K562 (cell line): ENCODE results near the gene B4GALT5. TPM values are rescaled to one million over a fixed set of nuclear protein-coding genes. Genes with fewer than 3 reads are reported as not detected.

ENCODE experiments used
- FOSL1 ChIP-seq: fragments of 200-800 bp; sonication (Bioruptor generic); conservative IDR thresholded peaks from 2 replicates; pipeline ENCODE4 v1.6.1; 2016; ENCODE audit warnings: missing genetic modification characterization, missing compliant biosample characterization
- HDAC3 ChIP-seq: fragments of 450-650 bp; IDR thresholded peaks from 2 replicates; pipeline ENCODE4 v1.6.1; 2018; ENCODE audit warnings: borderline replicate concordance, mild to moderate bottlenecking, moderate library complexity; ENCODE audit not compliant: partially characterized antibody
- NFXL1 ChIP-seq: fragments of 450-650 bp; formaldehyde crosslinking; IDR thresholded peaks from 2 replicates; pipeline ENCODE4 v1.4.0; 2021; ENCODE audit warnings: mild to moderate bottlenecking
- RBM15 ChIP-seq: fragments of 200-400 bp; formaldehyde crosslinking; IDR thresholded peaks from 2 replicates; pipeline ENCODE4 v1.6.1; 2018; ENCODE audit warnings: mild to moderate bottlenecking, low read length, moderate library complexity; ENCODE audit not compliant: insufficient read depth
- RBM25 ChIP-seq: fragments of 200-400 bp; formaldehyde crosslinking; IDR thresholded peaks from 2 replicates; pipeline ENCODE4 v1.6.1; 2018; ENCODE audit warnings: low read length, low read depth, moderate library complexity; ENCODE audit not compliant: severe bottlenecking
- ZNF584 ChIP-seq: fragments of 200-800 bp; sonication (Bioruptor generic); IDR thresholded peaks from 2 replicates; pipeline ENCODE4 v1.6.1; 2016; ENCODE audit warnings: low read depth, mild to moderate bottlenecking, missing genetic modification characterization, missing compliant biosample characterization
- polyA plus RNA-seq, 8 experiments: library from polyadenylated mRNA; depleted of rRNA in 4 of 8; stranded (reverse) in 5 of 8; unstranded in 3 of 8; fragments of >200 nt; fragmentation: Nextera tagmentation in 2 of 8; fragmentation: Illumina TruSeq in 1 of 8; extraction: Ambion mirVana in 2 of 8; extraction: Trizol in 1 of 8; gene quantifications; 2 replicates each; pipeline versions ENCODE4 v1.2.1 to v1.2.3, GENCODE V29; 2011 to 2014; ENCODE audit warnings: inconsistent platforms in 1 of 8, missing spikeins in 1 of 8
- total RNA-seq, 7 experiments: library from RNA; depleted of rRNA in 6 of 7; stranded (reverse); fragments of >200 nt in 6 of 7; fragmentation: Illumina TruSeq in 2 of 7; extraction: Trizol in 2 of 7; gene quantifications; 2 replicates each; pipeline versions ENCODE4 v1.2.1 to v1.2.3, GENCODE V29; 2011 to 2021; ENCODE audit warnings: low replicate concordance in 1 of 7
- TF ChIP-seq, protein P1 (sequence below), 2 experiments: fragments of 450-650 bp in 1 of 2; sonication (generic) in 1 of 2; formaldehyde crosslinking in 1 of 2; IDR thresholded peaks; 2 replicates each; pipeline versions ENCODE4 v1.7.1 to v1.9.0; 2016 to 2022; ENCODE audit warnings: inconsistent platforms in 1 of 2, mild to moderate bottlenecking in 1 of 2, missing genetic modification reagents in 1 of 2
- TF ChIP-seq, protein P2 (sequence below): fragments of 250-450 bp; sonication (Bioruptor Pico); IDR thresholded peaks from 2 replicates; pipeline ENCODE4 v1.8.0; 2022; ENCODE audit warnings: inconsistent platforms
- TF ChIP-seq, protein P3 (sequence below), 3 experiments: fragments of 200-800 bp in 1 of 3; fragments of 250-450 bp in 1 of 3; fragments of 450-650 bp in 1 of 3; sonication (Bioruptor Pico) in 1 of 3; sonication (Bioruptor generic) in 1 of 3; formaldehyde crosslinking in 1 of 3; IDR thresholded peaks; 2 replicates each; pipeline versions ENCODE4 v1.6.1 to v1.8.0; 2016 to 2022; ENCODE audit warnings: mild to moderate bottlenecking in 2 of 3, missing genetic modification characterization in 2 of 3, missing compliant biosample characterization in 1 of 3, moderate library complexity in 1 of 3

Gene B4GALT5
- total and polyA plus RNA-seq, 9 of the 15 experiments (the other 6 are each of a cell fraction or from before 2014, with no cell fraction given): 8.5 to 32.6 (median 23.4) TPM

DNA sequence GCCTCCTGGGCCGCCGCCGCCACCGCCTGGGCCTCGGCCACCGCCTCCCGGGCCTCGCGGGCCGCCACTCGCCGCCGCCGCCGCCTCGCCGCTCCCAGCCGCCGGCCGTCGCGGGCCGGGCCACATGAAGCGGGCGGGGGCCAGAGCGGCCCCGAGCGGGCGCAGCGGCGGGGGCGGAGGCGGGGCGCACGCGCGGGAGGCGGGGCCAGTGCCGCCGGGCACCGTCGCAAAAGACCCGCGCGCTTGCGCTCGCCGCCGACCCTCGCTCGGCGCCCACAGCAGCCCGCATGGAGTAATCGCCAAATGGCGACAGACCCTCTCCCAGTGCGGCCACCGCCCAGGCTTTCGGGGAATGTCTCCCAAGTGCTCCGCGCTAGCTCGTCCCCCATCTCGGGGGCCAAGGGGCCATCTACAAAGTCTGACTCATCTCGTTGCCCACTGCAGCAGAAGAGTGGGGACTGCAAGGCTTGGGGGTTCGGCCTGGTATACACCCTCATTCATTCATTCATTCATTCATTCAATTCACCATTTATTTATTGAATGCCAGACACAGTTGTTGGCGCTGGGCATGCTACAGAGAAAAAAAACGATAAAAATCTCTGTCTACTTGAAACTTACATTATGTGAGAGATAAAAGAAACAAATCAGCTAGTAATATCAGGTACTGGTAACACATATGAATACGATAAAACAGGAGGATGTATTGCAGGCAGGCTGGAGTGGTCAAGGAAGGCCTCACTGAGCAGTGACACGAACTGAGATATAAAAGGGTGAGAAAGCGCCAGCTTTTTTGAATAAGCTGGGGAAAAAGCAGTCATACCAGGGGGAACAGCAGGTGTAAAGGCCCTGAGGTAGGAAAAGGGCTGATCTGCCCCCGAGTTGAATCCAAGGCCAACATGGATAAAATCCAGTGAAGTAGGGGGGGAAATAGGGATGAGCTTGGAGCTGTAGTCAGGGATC lies at the start of gene B4GALT5 (continued):
- TF ChIP-seq, protein P1, sequence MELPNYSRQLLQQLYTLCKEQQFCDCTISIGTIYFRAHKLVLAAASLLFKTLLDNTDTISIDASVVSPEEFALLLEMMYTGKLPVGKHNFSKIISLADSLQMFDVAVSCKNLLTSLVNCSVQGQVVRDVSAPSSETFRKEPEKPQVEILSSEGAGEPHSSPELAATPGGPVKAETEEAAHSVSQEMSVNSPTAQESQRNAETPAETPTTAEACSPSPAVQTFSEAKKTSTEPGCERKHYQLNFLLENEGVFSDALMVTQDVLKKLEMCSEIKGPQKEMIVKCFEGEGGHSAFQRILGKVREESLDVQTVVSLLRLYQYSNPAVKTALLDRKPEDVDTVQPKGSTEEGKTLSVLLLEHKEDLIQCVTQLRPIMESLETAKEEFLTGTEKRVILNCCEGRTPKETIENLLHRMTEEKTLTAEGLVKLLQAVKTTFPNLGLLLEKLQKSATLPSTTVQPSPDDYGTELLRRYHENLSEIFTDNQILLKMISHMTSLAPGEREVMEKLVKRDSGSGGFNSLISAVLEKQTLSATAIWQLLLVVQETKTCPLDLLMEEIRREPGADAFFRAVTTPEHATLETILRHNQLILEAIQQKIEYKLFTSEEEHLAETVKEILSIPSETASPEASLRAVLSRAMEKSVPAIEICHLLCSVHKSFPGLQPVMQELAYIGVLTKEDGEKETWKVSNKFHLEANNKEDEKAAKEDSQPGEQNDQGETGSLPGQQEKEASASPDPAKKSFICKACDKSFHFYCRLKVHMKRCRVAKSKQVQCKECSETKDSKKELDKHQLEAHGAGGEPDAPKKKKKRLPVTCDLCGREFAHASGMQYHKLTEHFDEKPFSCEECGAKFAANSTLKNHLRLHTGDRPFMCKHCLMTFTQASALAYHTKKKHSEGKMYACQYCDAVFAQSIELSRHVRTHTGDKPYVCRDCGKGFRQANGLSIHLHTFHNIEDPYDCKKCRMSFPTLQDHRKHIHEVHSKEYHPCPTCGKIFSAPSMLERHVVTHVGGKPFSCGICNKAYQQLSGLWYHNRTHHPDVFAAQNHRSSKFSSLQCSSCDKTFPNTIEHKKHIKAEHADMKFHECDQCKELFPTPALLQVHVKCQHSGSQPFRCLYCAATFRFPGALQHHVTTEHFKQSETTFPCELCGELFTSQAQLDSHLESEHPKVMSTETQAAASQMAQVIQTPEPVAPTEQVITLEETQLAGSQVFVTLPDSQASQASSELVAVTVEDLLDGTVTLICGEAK (IDR thresholded peaks at IDR 0.05): 0 out of 2 replicates have a peak, but pooled peaks have one; percentile 36
- TF ChIP-seq, protein P1 (CRISPR knock-in tag; IDR thresholded peaks at IDR 0.05): no peak
- peak; percentile 48 for TF ChIP-seq RBM25
- TF ChIP-seq ZNF584 (CRISPR knock-in tag): 0 out of 2 replicates have a peak, but pooled peaks have one; percentile 67
- TF ChIP-seq RBM15: no peak
- TF ChIP-seq, protein P2, sequence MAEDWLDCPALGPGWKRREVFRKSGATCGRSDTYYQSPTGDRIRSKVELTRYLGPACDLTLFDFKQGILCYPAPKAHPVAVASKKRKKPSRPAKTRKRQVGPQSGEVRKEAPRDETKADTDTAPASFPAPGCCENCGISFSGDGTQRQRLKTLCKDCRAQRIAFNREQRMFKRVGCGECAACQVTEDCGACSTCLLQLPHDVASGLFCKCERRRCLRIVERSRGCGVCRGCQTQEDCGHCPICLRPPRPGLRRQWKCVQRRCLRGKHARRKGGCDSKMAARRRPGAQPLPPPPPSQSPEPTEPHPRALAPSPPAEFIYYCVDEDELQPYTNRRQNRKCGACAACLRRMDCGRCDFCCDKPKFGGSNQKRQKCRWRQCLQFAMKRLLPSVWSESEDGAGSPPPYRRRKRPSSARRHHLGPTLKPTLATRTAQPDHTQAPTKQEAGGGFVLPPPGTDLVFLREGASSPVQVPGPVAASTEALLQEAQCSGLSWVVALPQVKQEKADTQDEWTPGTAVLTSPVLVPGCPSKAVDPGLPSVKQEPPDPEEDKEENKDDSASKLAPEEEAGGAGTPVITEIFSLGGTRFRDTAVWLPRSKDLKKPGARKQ: no peak
- no peak for TF ChIP-seq HDAC3
- TF ChIP-seq NFXL1: no peak
- peak; percentile 84 for TF ChIP-seq FOSL1
- TF ChIP-seq, protein P3, sequence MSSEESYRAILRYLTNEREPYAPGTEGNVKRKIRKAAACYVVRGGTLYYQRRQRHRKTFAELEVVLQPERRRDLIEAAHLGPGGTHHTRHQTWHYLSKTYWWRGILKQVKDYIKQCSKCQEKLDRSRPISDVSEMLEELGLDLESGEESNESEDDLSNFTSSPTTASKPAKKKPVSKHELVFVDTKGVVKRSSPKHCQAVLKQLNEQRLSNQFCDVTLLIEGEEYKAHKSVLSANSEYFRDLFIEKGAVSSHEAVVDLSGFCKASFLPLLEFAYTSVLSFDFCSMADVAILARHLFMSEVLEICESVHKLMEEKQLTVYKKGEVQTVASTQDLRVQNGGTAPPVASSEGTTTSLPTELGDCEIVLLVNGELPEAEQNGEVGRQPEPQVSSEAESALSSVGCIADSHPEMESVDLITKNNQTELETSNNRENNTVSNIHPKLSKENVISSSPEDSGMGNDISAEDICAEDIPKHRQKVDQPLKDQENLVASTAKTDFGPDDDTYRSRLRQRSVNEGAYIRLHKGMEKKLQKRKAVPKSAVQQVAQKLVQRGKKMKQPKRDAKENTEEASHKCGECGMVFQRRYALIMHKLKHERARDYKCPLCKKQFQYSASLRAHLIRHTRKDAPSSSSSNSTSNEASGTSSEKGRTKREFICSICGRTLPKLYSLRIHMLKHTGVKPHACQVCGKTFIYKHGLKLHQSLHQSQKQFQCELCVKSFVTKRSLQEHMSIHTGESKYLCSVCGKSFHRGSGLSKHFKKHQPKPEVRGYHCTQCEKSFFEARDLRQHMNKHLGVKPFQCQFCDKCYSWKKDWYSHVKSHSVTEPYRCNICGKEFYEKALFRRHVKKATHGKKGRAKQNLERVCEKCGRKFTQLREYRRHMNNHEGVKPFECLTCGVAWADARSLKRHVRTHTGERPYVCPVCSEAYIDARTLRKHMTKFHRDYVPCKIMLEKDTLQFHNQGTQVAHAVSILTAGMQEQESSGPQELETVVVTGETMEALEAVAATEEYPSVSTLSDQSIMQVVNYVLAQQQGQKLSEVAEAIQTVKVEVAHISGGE (CRISPR knock-in tag; IDR thresholded peaks at IDR 0.05): no peak
